ENCODE data around the gene PLP2.

PLP2 gene

DNA sequence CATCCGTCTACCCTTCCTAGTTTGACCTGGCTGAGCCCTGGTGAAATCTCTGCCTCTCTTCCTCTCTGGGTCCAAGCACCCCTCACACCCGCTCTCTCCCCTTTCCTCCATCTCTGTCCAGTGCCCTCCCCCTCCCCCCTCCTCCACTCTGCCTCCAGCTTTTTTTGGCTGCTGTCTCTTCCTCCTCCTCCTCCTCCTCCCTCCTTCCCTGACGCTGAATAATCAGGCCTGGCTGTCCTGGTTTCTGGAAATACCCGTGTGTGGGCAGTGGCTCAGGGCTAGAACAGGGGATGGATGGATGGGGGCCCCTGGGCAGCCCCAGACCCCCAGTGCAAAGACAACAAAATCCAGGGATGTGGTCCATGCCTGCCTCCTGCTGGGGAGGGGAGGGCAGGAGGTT lies 33.0 kb downstream of the PLP2 start:
- no peak for TF ChIP-seq SIN3A (IDR thresholded peaks at IDR 0.05; ENCODE audit: borderline replicate concordance, insufficient read depth, low read length)
- TF ChIP-seq POLR2AphosphoS5 (IDR thresholded peaks at IDR 0.05; ENCODE audit: low read depth, low read length), result no peak
- no peak for TF ChIP-seq FOXP2 (optimal IDR thresholded peaks at IDR 0.05; ENCODE audit: borderline replicate concordance, extremely low read depth, extremely low read length, insufficient read depth)
- TF ChIP-seq TAF1 (IDR thresholded peaks at IDR 0.05; ENCODE audit: borderline replicate concordance, insufficient read depth, low read length), result no peak

DNA sequence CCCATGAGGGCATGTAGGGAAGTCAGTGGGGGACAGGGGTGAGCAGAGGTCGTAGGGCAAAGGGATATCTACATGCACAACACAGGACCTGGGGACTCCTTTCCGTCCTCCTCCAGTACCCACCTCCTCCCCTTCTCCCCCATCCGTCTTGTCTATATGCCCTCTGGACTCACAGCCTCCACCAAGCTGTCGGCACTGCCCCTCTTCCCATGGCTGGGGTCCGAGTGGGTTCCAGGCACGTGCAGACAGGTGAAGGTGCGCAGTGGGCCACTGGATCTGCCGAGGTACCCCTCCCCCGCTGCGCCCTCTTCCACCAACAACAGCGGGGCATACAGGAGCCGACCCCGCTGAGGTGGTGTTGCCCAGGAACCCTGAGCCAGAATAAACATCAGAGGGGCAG lies 33.7 kb downstream of the PLP2 start:
- TF ChIP-seq POLR2AphosphoS5 (IDR thresholded peaks at IDR 0.05; ENCODE audit: low read depth, low read length) (no peak), FOXP2 (optimal IDR thresholded peaks at IDR 0.05; ENCODE audit: borderline replicate concordance, extremely low read depth, extremely low read length, insufficient read depth) (no peak)

DNA sequence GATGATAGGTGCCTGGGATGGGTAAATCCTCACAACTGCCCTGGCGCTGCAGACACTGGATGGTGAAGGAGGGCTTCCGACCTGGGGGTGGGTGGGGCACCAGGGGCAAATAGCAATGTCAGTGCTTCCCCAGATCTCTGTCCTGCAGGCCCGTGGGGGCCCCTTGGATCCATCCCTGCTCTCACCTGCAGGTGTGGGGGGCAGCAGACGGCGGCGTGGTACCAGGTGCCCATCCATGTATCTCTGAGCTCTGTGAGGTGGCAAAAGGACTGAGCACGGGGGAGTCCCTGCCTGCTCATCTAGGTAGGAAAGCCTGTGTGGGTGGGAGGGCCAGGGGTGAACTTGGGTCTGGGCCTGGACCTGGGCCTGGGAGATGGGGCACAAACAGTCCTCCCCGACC lies 34.8 kb downstream of the PLP2 start:
- TF ChIP-seq TAF1 (IDR thresholded peaks at IDR 0.05; ENCODE audit: borderline replicate concordance, insufficient read depth, low read length) (no peak), FOXP2 (optimal IDR thresholded peaks at IDR 0.05; ENCODE audit: borderline replicate concordance, extremely low read depth, extremely low read length, insufficient read depth) (no peak), POLR2AphosphoS5 (IDR thresholded peaks at IDR 0.05; ENCODE audit: low read depth, low read length) (no peak), REST (IDR thresholded peaks at IDR 0.05; ENCODE audit: insufficient read depth in 1 of 2, low read depth in 2 of 2, low read length in 2 of 2) (no peak), SIN3A (IDR thresholded peaks at IDR 0.05; ENCODE audit: borderline replicate concordance, insufficient read depth, low read length) (no peak)

DNA sequence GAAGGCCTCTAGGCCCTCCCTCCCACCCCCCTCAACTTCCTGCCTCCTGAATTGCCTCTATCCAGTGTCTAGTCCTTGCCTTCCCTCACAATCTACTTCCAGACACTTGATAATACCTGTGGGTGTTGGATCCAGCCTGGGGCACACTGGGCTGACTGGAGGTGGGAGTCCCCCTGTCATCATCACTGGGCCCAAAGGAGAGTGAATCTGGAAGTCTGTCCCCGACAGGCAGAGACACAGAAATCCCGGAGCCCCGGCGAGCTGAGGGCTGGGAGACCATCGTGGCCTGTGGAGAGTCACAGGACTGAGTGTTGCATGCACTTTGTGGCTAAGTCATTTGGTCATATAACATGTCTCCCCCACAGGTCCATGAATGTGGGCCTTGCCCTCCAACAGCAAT lies 36.7 kb downstream of the PLP2 start:
- no peak for TF ChIP-seq POLR2AphosphoS5 (IDR thresholded peaks at IDR 0.05; ENCODE audit: low read depth, low read length)
- TF ChIP-seq SIN3A (IDR thresholded peaks at IDR 0.05; ENCODE audit: borderline replicate concordance, insufficient read depth, low read length), result no peak
- TF ChIP-seq FOXP2 (optimal IDR thresholded peaks at IDR 0.05; ENCODE audit: borderline replicate concordance, extremely low read depth, extremely low read length, insufficient read depth), result no peak
- no peak for TF ChIP-seq REST (IDR thresholded peaks at IDR 0.05; ENCODE audit: insufficient read depth in 1 of 2, low read depth in 2 of 2, low read length in 2 of 2)

- TF ChIP-seq REST (IDR thresholded peaks at IDR 0.05; ENCODE audit: insufficient read depth in 1 of 2, low read depth in 2 of 2, low read length in 2 of 2) (no peak), TAF1 (IDR thresholded peaks at IDR 0.05; ENCODE audit: borderline replicate concordance, insufficient read depth, low read length) (no peak), FOXP2 (optimal IDR thresholded peaks at IDR 0.05; ENCODE audit: borderline replicate concordance, extremely low read depth, extremely low read length, insufficient read depth) (no peak), POLR2AphosphoS5 (IDR thresholded peaks at IDR 0.05; ENCODE audit: low read depth, low read length) (no peak), SIN3A (IDR thresholded peaks at IDR 0.05; ENCODE audit: borderline replicate concordance, insufficient read depth, low read length) (no peak)
Observed at GRCh38 chrX:49209434-49210251, 37.9 kb downstream of the PLP2 start.

GRCh38 chrX:49210406-49210805 lies 38.7 kb downstream of the PLP2 start:
- TF ChIP-seq TAF1 (IDR thresholded peaks at IDR 0.05; ENCODE audit: borderline replicate concordance, insufficient read depth, low read length), result no peak
- no peak for TF ChIP-seq POLR2AphosphoS5 (IDR thresholded peaks at IDR 0.05; ENCODE audit: low read depth, low read length)
- no peak for TF ChIP-seq FOXP2 (optimal IDR thresholded peaks at IDR 0.05; ENCODE audit: borderline replicate concordance, extremely low read depth, extremely low read length, insufficient read depth)
- no peak for TF ChIP-seq SIN3A (IDR thresholded peaks at IDR 0.05; ENCODE audit: borderline replicate concordance, insufficient read depth, low read length)

Data from PFSK-1 (cell line).